SK-N-SH (cell line): ENCODE measurements around the gene SP7. TPM values are rescaled to one million over a fixed set of nuclear protein-coding genes. Genes with fewer than 3 reads are reported as not detected.

Source experiments
- CTCF ChIA-PET: fragments of 300-600, 350-600 bp; formaldehyde crosslinking; extraction: SDS; loops from one replicate; lab custom pipeline; 2021; lab: Yijun Ruan, JAX
- POLR2A ChIA-PET: fragments of 350-600 bp; sonication (Branson Sonifier 250); formaldehyde crosslinking; extraction: SDS; loops from one replicate; lab custom pipeline; 2020; ENCODE audit warnings: antibody characterized with exemption, inconsistent platforms; lab: Yijun Ruan, JAX
- DNase-seq: peaks from one replicate; pipeline ENCODE4 v3.0.0; 2012
- H2AFZ ChIP-seq: fragments of 200-600 bp; sonication (generic); 2 replicates; pipeline ENCODE4 v1.8.1; 2016; ENCODE audit warnings: antibody characterized with exemption, mild to moderate bottlenecking, low read depth
- H3F3A ChIP-seq: fragments of 200-600 bp; sonication (generic); replicated peaks from 2 replicates; pipeline ENCODE3; 2016; ENCODE audit warnings: antibody characterized with exemption, mild to moderate bottlenecking; ENCODE audit not compliant: insufficient read depth
- H3K27ac ChIP-seq, 2 experiments: fragments of 200-500 bp in 1 of 2; fragments of 200-600 bp in 1 of 2; sonication (Bioruptor generic) in 1 of 2; sonication (generic), shearing (Covaris generic) in 1 of 2; 2 replicates each; pipeline versions ENCODE4 v1.5.1 to v1.6.1; 2014 to 2016; ENCODE audit warnings: low read depth in 2 of 2, inconsistent platforms in 1 of 2, low read length in 1 of 2, mild to moderate bottlenecking in 1 of 2, mixed read lengths in 1 of 2
- H3K27me3 ChIP-seq: fragments of 200-600 bp; sonication (generic), shearing (Covaris generic); 2 replicates; pipeline ENCODE4 v1.6.1; 2016; ENCODE audit warnings: mixed run types; ENCODE audit not compliant: insufficient read depth
- H3K36me3 ChIP-seq, 2 experiments: fragments of 200-500 bp in 1 of 2; fragments of 200-600 bp in 1 of 2; sonication (Bioruptor generic) in 1 of 2; sonication (generic) in 1 of 2; replicated peaks in 1 of 2; 2 replicates each; pipeline versions ENCODE3 to v1.5.1; 2014 to 2016; ENCODE audit warnings: low read length in 1 of 2, mild to moderate bottlenecking in 1 of 2; ENCODE audit not compliant: insufficient read depth in 2 of 2, control insufficient read depth in 1 of 2
- H3K4me1 ChIP-seq, 2 experiments: fragments of 200-500 bp in 1 of 2; fragments of 200-600 bp in 1 of 2; sonication (Bioruptor generic) in 1 of 2; sonication (generic), shearing (Covaris generic) in 1 of 2; 2 replicates each; pipeline versions ENCODE4 v1.5.1 to v1.6.1; 2014 to 2016; ENCODE audit warnings: low read depth in 1 of 2, low read length in 1 of 2, mixed run types in 1 of 2; ENCODE audit not compliant: insufficient read depth in 2 of 2, control insufficient read depth in 1 of 2
- H3K4me2 ChIP-seq: fragments of 200-600 bp; sonication (generic), shearing (Covaris generic); 2 replicates; pipeline ENCODE4 v1.6.1; 2017; ENCODE audit warnings: mixed run types
- H3K4me3 ChIP-seq, 2 experiments: fragments of 200-500 bp in 1 of 2; fragments of 200-600 bp in 1 of 2; sonication (Bioruptor generic) in 1 of 2; sonication (generic), shearing (Covaris generic) in 1 of 2; 2 replicates each; pipeline versions ENCODE4 v1.5.1 to v1.8.1; 2014 to 2016; ENCODE audit warnings: low read depth in 2 of 2, inconsistent platforms in 1 of 2, low read length in 1 of 2, mild to moderate bottlenecking in 1 of 2, mixed read lengths in 1 of 2, moderate library complexity in 1 of 2
- H3K79me2 ChIP-seq: fragments of 200-600 bp; sonication (generic); 2 replicates; pipeline ENCODE4 v1.8.1; 2017; ENCODE audit warnings: mild to moderate bottlenecking; ENCODE audit not compliant: insufficient read depth
- H3K9ac ChIP-seq: fragments of 200-600 bp; sonication (generic); 2 replicates; pipeline ENCODE4 v1.6.1; 2017; ENCODE audit warnings: mixed run types
- H3K9me2 ChIP-seq: fragments of 200-600 bp; sonication (generic); 2 replicates; pipeline ENCODE4 v1.6.1; 2017; ENCODE audit warnings: mixed run types
- H3K9me3 ChIP-seq: fragments of 200-600 bp; sonication (generic); 2 replicates; pipeline ENCODE4 v1.6.1; 2017; ENCODE audit warnings: mixed run types, mild to moderate bottlenecking, moderate library complexity
- H4K20me1 ChIP-seq: fragments of 200-600 bp; sonication (generic); 2 replicates; pipeline ENCODE4 v1.6.1; 2017; ENCODE audit warnings: mild to moderate bottlenecking, mixed run types; ENCODE audit not compliant: insufficient read depth
- CHD2 ChIP-seq: fragments of 150-350 bp; IDR thresholded peaks from 2 replicates; pipeline ENCODE4 v1.6.1; 2018; ENCODE audit warnings: low read length; ENCODE audit not compliant: partially characterized antibody
- CTCF ChIP-seq: fragments of 200-600 bp; sonication (generic); IDR thresholded peaks from 2 replicates; pipeline ENCODE4 v1.6.1; 2017; ENCODE audit warnings: antibody characterized with exemption, mild to moderate bottlenecking, moderate library complexity
- ELF1 ChIP-seq: IDR thresholded peaks from 2 replicates; pipeline ENCODE4 v1.4.0; 2012
- EP300 ChIP-seq, 2 experiments: IDR thresholded peaks; 2 replicates each; pipeline versions ENCODE4 v1.4.0 to v1.6.1; 2012; ENCODE audit warnings: borderline replicate concordance in 1 of 2, low read depth in 1 of 2, low read length in 1 of 2
- FOXM1 ChIP-seq: IDR thresholded peaks from 2 replicates; pipeline ENCODE4 v1.4.0; 2012; ENCODE audit warnings: low read depth, mild to moderate bottlenecking
- JUND ChIP-seq: IDR thresholded peaks from 2 replicates; pipeline ENCODE4 v1.4.0; 2012
- MEF2A ChIP-seq: IDR thresholded peaks from 2 replicates; pipeline ENCODE4 v1.4.0; 2012; ENCODE audit warnings: low read depth, borderline replicate concordance
- PBX3 ChIP-seq: IDR thresholded peaks from 2 replicates; pipeline ENCODE4; 2012
- POLR2AphosphoS5 ChIP-seq: IDR thresholded peaks from 2 replicates; pipeline ENCODE4 v1.6.1; 2012; ENCODE audit warnings: low read depth, low read length
- RAD21 ChIP-seq: IDR thresholded peaks from 2 replicates; pipeline ENCODE4 v1.6.1; 2012; ENCODE audit warnings: mild to moderate bottlenecking, low read length
- RCOR1 ChIP-seq: fragments of 150-350 bp; IDR thresholded peaks from 2 replicates; pipeline ENCODE4 v1.6.1; 2017; ENCODE audit warnings: antibody characterized with exemption, low read length
- RXRA ChIP-seq: IDR thresholded peaks from 2 replicates; pipeline ENCODE4 v1.4.0; 2012; ENCODE audit warnings: low read depth, mild to moderate bottlenecking, borderline replicate concordance
- SIN3A ChIP-seq: IDR thresholded peaks from 2 replicates; pipeline ENCODE4 v1.6.1; 2012; ENCODE audit warnings: low read depth, mild to moderate bottlenecking, low read length, moderate library complexity, borderline replicate concordance
- SMC3 ChIP-seq: IDR thresholded peaks from 2 replicates; pipeline ENCODE4 v1.6.1; 2012; ENCODE audit warnings: low read depth, low read length, improper control_type of control experiment
- TAF1 ChIP-seq: IDR thresholded peaks from 2 replicates; pipeline ENCODE4 v1.6.1; 2012; ENCODE audit warnings: low read depth, mild to moderate bottlenecking, low read length, moderate library complexity, borderline replicate concordance
- TEAD4 ChIP-seq: IDR thresholded peaks from 2 replicates; pipeline ENCODE4 v1.4.0; 2012; ENCODE audit warnings: mild to moderate bottlenecking, borderline replicate concordance; ENCODE audit not compliant: insufficient read depth
- YY1 ChIP-seq: IDR thresholded peaks from 2 replicates; pipeline ENCODE4 v1.4.0; 2012; ENCODE audit warnings: low read depth, mild to moderate bottlenecking
- WGBS: methylation state at CpG from one replicate; pipeline ENCODE4 v1.1.6; 2017; ENCODE audit warnings: low lambda C conversion rate; 5-methylcytosine and 5-hydroxymethylcytosine counted together
- polyA plus RNA-seq, 3 experiments: library from polyadenylated mRNA; depleted of rRNA; stranded (reverse); fragments of >200 nt; gene quantifications; 2 replicates each; pipeline ENCODE4 v1.2.3, GENCODE V29; 2012
- TF ChIP-seq, protein P1 (sequence below): fragments of 150-350 bp; IDR thresholded peaks from 2 replicates; pipeline ENCODE4 v1.6.1; 2016; ENCODE audit warnings: mild to moderate bottlenecking, low read depth, low read length
- TF ChIP-seq, protein P2 (sequence below): IDR thresholded peaks from 2 replicates; pipeline ENCODE4 v1.6.1; 2012; ENCODE audit warnings: mild to moderate bottlenecking, low read depth, low read length, moderate library complexity

The SP7 gene
- polyA plus RNA-seq, 1 of the 3 experiments (the other 2 are of a cell fraction): not detected

GRCh38 chr12:53353257-53353655 lies 17.1 kb upstream of the SP7 start:
- no peaks in the 10 kb centered on the region for H3F3A ChIP-seq
- H3K27ac ChIP-seq: no peak overlapping the region
- H3K36me3 ChIP-seq: no peaks in the 10 kb centered on the region
- no peaks in the 10 kb centered on the region for H3K9me3 ChIP-seq
- H3K27me3 ChIP-seq: no peaks in the 10 kb centered on the region
- H3K79me2 ChIP-seq: no peaks in the 10 kb centered on the region
- no peak overlapping the region for H3K4me2 ChIP-seq
- no peaks in the 10 kb centered on the region for H3K9me2 ChIP-seq
- ChIA-PET CTCF (interaction anchor here (0.6 to 9.1 kb wide), 28 partner anchors 9 to 194 kb away, joined by 3 to 236 read pairs (median 12); partner anchors contain the start of genes AAAS, AMHR2, NPFF and PRR13), POLR2A (no interaction called here)
- no peak overlapping the region for H3K9ac ChIP-seq
- no peaks in the 10 kb centered on the region for H3K4me1 ChIP-seq
- no peaks in the 10 kb centered on the region for H4K20me1 ChIP-seq
- no peak for TF ChIP-seq JUND
- TF ChIP-seq SMC3: no peak
- TF ChIP-seq, protein P1, sequence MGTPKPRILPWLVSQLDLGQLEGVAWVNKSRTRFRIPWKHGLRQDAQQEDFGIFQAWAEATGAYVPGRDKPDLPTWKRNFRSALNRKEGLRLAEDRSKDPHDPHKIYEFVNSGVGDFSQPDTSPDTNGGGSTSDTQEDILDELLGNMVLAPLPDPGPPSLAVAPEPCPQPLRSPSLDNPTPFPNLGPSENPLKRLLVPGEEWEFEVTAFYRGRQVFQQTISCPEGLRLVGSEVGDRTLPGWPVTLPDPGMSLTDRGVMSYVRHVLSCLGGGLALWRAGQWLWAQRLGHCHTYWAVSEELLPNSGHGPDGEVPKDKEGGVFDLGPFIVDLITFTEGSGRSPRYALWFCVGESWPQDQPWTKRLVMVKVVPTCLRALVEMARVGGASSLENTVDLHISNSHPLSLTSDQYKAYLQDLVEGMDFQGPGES: no peak
- no peak for TF ChIP-seq CTCF
- no peak for TF ChIP-seq SIN3A
- no peak for TF ChIP-seq MEF2A
- TF ChIP-seq, protein P2, sequence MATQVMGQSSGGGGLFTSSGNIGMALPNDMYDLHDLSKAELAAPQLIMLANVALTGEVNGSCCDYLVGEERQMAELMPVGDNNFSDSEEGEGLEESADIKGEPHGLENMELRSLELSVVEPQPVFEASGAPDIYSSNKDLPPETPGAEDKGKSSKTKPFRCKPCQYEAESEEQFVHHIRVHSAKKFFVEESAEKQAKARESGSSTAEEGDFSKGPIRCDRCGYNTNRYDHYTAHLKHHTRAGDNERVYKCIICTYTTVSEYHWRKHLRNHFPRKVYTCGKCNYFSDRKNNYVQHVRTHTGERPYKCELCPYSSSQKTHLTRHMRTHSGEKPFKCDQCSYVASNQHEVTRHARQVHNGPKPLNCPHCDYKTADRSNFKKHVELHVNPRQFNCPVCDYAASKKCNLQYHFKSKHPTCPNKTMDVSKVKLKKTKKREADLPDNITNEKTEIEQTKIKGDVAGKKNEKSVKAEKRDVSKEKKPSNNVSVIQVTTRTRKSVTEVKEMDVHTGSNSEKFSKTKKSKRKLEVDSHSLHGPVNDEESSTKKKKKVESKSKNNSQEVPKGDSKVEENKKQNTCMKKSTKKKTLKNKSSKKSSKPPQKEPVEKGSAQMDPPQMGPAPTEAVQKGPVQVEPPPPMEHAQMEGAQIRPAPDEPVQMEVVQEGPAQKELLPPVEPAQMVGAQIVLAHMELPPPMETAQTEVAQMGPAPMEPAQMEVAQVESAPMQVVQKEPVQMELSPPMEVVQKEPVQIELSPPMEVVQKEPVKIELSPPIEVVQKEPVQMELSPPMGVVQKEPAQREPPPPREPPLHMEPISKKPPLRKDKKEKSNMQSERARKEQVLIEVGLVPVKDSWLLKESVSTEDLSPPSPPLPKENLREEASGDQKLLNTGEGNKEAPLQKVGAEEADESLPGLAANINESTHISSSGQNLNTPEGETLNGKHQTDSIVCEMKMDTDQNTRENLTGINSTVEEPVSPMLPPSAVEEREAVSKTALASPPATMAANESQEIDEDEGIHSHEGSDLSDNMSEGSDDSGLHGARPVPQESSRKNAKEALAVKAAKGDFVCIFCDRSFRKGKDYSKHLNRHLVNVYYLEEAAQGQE: no peak
- no peak for TF ChIP-seq RCOR1
- no peak for TF ChIP-seq CHD2
- TF ChIP-seq EP300 (IDR thresholded peaks at IDR 0.05; ENCODE audit: borderline replicate concordance in 1 of 2, low read depth in 1 of 2, low read length in 1 of 2): no peak
- TF ChIP-seq RAD21: no peak
- no peak for TF ChIP-seq RXRA
- TF ChIP-seq TAF1: no peak
- no peak for TF ChIP-seq PBX3
- TF ChIP-seq POLR2AphosphoS5: no peak
- TF ChIP-seq YY1: no peak
- no peak for TF ChIP-seq ELF1
- TF ChIP-seq FOXM1: no peak
- no peak for TF ChIP-seq TEAD4
- H3K4me3 ChIP-seq: no peak overlapping the region
- no peak overlapping the region for H2AFZ ChIP-seq
- WGBS: 88% methylated on average over 4 of the region's 5 CpGs
- no peak for DNase-seq
